HFFc6 (cell line): ENCODE measurements around the gene CEP170B. TPM values are rescaled to one million over a fixed set of nuclear protein-coding genes. Genes with fewer than 3 reads are reported as not detected.

Source experiments
- DNase-seq: peaks from one replicate; pipeline ENCODE4 v3.0.0-alpha.2; 2018
- H3K27ac Mint-ChIP-seq: 2 replicates; pipeline ENCODE4 v1.8.0; 2020; ENCODE audit warnings: mild to moderate bottlenecking, mixed read lengths
- H3K27me3 Mint-ChIP-seq: 2 replicates; pipeline ENCODE4 v1.8.0; 2021; ENCODE audit warnings: mild to moderate bottlenecking, moderate library complexity, mixed read lengths; ENCODE audit not compliant: insufficient read depth
- H3K36me3 Mint-ChIP-seq: 2 replicates; pipeline ENCODE4 v1.8.0; 2021; ENCODE audit warnings: low read depth, mixed read lengths
- H3K4me1 Mint-ChIP-seq: 2 replicates; pipeline ENCODE4 v1.8.0; 2020; ENCODE audit warnings: low read depth, mixed read lengths
- H3K4me3 Mint-ChIP-seq: 2 replicates; pipeline ENCODE4 v1.8.0; 2020; ENCODE audit warnings: mild to moderate bottlenecking, moderate library complexity, mixed read lengths
- H3K9me3 Mint-ChIP-seq: 2 replicates; pipeline ENCODE4 v1.8.0; 2020; ENCODE audit warnings: mild to moderate bottlenecking, mixed read lengths
- total RNA-seq, 6 experiments: library from RNA; stranded (reverse); fragmentation: NEBNext Ultra II Directional; extraction: Animal tissue kit (Norgen Biotek cat#: 25700); gene quantifications; 2 replicates in 1 of 6; 3 replicates in 5 of 6; pipeline ENCODE4 v1.2.3, GENCODE V29; 2021
- TF ChIP-seq, protein P1 (sequence below): fragments of 200-600 bp; sonication (generic); IDR thresholded peaks from 2 replicates; pipeline ENCODE4 v1.5.0; 2021; ENCODE audit warnings: antibody characterized with exemption, mild to moderate bottlenecking

The CEP170B gene
- total RNA-seq, 6 experiments from 2014 or later, result 29.9 to 34.9 (median 32.0) TPM

DNA sequence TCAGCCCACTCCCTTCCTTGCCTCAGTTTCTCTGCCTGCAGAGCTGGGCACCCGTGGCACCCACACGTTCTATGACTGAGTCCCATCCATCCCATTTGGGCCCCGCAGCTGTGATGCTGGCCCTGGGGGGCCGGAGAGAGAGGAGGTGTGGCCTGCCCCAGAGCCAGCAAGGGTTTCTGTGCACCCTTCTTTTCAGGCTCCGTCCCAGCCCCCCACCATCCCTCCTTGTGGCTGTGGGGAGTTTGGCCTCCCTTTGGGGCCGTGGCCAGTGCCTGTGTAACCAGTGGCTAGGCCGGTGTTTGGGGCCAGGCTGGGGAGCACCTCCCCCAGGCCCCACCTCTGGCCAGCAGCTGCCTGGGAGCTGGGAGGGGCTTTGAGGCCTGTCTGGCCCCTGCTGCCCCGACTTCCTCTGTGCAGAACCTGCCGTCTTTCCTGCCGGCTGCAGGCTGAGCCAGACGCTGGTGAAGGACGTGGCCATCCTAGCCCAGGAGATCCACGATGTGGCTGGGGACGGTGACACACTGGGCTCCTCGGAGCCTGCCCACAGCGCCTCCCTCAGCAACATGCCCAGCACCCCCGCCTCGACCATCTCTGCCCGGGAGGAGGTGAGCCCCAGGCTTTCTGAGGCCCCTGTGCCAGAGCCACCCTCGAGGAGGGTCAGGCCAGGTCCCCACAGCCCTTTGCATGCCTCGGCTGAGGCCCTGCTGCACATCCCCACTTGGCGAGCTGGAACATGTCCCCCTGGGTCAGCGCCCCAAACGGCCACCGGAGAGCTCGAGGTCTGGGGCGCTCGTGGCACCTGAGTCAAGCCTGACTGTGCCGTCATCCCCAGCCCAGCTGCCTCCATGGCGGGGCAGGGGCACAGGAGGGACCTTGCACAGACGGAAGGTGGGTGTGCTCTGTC, 27.7 kb downstream of the CEP170B start:
- H3K4me1 Mint-ChIP-seq, result peaks cover 5% of the 10 kb centered on the region
- H3K4me3 Mint-ChIP-seq, result no peak overlapping the region
- DNase-seq, result no peak
- H3K9me3 Mint-ChIP-seq, result no peaks in the 10 kb centered on the region
- no peak overlapping the region for H3K27ac Mint-ChIP-seq
- TF ChIP-seq, protein P1, sequence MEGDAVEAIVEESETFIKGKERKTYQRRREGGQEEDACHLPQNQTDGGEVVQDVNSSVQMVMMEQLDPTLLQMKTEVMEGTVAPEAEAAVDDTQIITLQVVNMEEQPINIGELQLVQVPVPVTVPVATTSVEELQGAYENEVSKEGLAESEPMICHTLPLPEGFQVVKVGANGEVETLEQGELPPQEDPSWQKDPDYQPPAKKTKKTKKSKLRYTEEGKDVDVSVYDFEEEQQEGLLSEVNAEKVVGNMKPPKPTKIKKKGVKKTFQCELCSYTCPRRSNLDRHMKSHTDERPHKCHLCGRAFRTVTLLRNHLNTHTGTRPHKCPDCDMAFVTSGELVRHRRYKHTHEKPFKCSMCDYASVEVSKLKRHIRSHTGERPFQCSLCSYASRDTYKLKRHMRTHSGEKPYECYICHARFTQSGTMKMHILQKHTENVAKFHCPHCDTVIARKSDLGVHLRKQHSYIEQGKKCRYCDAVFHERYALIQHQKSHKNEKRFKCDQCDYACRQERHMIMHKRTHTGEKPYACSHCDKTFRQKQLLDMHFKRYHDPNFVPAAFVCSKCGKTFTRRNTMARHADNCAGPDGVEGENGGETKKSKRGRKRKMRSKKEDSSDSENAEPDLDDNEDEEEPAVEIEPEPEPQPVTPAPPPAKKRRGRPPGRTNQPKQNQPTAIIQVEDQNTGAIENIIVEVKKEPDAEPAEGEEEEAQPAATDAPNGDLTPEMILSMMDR, result no peak
- no peaks in the 10 kb centered on the region; the same call in 1 of the 2 replicates for H3K36me3 Mint-ChIP-seq
- H3K27me3 Mint-ChIP-seq, result peaks cover 2% of the 10 kb centered on the region

DNA sequence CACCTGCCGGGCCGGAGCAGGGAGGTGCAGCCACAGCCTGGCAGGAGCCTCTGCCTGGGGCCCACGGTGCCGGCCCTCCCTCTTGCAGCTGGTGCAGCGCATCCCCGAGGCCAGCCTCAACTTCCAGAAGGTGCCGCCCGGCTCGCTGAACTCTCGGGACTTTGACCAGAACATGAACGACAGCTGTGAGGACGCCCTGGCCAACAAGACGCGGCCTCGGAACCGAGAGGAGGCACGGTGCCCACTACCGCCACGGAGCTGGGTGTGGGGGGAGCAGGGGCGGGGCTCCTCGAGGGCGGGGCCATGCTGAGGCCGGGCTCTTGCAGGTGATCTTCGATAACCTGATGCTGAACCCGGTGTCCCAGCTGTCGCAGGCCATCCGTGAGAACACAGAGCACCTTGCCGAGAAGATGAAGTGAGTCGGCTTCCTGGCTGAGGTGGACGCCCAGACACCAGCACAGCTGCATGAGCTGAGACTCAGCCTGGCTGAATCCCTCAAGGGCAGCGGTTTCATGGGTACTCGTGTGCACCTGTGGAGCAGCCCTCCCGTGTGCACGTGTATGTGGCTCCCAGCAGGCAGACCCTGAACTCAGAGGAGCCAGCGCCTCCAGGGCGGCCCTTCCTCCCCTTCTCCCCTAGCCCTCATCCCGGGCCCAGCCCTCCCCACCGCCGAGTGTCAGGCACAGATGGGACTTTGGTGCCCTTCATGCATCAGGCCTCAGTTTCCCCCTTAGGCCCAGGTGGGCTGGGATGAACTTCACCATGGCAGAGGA, 28.6 kb downstream of the CEP170B start:
- peaks cover 5% of the 10 kb centered on the region for H3K4me1 Mint-ChIP-seq
- H3K9me3 Mint-ChIP-seq, result no peaks in the 10 kb centered on the region
- TF ChIP-seq, protein P1, result no peak
- no peaks in the 10 kb centered on the region; the same call in 1 of the 2 replicates for H3K36me3 Mint-ChIP-seq
- no peak overlapping the region for H3K4me3 Mint-ChIP-seq
- peaks cover 3% of the 10 kb centered on the region for H3K27me3 Mint-ChIP-seq
- H3K27ac Mint-ChIP-seq, result no peak overlapping the region
- no peak for DNase-seq

DNA sequence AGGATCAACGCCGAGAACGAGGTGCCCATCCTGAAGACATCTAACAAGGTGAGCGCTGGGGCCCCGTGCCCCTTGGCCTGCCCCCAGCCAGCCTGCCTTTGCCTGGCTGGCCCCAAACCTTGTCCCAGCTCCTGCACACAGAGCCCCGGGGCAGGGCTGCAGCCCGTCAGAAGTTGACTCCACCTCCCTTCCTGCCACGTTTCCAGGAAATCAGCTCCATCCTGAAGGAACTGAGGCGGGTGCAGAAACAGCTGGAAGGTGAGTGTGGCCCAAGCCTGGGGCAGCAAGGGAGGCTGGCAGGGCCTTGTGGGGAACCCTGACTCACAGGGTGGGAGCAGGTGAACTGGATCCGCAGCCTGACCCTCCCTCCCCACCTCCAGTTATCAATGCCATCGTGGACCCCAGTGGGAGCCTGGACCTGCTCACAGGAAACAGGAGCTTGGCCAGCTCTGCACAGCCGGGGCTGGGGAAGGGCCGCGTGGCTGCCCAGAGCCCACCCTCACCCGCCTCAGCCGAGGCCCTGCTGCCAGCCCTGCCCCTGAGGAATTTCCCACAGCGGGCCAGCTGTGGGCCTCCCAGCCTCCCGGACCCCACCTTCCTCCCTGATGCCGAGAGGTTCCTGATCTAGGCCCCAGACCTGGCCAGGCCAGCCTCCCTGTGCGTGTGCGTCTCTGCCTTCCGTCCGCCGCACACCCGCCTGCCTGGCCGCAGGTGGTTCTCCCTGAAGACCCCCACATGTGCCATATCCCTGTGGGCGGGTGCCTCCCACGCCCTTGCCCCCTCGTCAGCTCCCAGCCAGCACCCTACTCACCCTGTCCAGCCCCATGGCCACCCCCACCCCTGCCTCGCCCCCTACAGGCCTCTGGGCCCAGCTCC, 29.5 kb downstream of the CEP170B start:
- TF ChIP-seq, protein P1, result no peak
- DNase-seq, result no peak
- Mint-ChIP-seq H3K27ac (no peak overlapping the region), H3K4me3 (no peak overlapping the region), H3K4me1 (peaks cover 5% of the 10 kb centered on the region), H3K27me3 (peaks cover 6% of the 10 kb centered on the region), H3K9me3 (no peaks in the 10 kb centered on the region), H3K36me3 (no peaks in the 10 kb centered on the region; the same call in 1 of the 2 replicates)

DNA sequence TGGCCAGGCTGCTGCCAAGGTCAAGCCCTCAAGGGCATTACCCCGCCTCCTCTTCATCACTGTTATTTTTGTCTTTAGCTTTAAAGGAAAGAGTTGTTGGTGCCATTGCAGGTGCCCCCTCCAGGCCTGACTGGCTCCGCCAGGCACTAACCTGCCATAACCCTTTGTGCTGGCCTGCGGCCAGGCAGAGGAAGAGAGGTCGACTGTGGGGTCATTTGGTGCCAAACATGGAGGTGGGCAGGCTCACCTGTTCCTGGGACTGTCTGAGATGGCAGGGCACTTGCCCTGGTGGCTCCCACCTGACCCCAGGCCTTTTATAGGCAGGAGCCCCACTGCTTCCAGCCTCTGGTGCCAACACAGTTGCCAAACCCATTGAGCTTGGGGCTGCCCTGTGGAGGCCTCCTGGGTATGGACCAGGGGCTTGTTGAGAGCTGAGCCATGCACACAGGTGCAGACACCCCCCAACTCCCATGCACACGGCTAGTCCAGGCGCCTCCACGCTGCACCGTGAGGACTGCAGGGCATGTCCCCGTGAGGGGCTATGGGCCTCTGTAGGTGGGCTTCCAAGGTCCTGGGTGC, 30.2 kb downstream of the CEP170B start:
- TF ChIP-seq, protein P1, result peak; percentile 39; the same call in 1 of the 2 replicates
- Mint-ChIP-seq H3K36me3 (no peaks in the 10 kb centered on the region; the same call in 1 of the 2 replicates), H3K27ac (no peak overlapping the region), H3K4me3 (no peak overlapping the region), H3K9me3 (no peaks in the 10 kb centered on the region), H3K27me3 (peaks cover 10% of the 10 kb centered on the region), H3K4me1 (peaks cover 5% of the 10 kb centered on the region)
- DNase-seq, result no peak
